Measurements from ENCODE around the gene NOTCH1.
A peak's percentile ranks its signal among the peaks of the same experiment; 100 is the strongest.

Gene NOTCH1

DNA sequence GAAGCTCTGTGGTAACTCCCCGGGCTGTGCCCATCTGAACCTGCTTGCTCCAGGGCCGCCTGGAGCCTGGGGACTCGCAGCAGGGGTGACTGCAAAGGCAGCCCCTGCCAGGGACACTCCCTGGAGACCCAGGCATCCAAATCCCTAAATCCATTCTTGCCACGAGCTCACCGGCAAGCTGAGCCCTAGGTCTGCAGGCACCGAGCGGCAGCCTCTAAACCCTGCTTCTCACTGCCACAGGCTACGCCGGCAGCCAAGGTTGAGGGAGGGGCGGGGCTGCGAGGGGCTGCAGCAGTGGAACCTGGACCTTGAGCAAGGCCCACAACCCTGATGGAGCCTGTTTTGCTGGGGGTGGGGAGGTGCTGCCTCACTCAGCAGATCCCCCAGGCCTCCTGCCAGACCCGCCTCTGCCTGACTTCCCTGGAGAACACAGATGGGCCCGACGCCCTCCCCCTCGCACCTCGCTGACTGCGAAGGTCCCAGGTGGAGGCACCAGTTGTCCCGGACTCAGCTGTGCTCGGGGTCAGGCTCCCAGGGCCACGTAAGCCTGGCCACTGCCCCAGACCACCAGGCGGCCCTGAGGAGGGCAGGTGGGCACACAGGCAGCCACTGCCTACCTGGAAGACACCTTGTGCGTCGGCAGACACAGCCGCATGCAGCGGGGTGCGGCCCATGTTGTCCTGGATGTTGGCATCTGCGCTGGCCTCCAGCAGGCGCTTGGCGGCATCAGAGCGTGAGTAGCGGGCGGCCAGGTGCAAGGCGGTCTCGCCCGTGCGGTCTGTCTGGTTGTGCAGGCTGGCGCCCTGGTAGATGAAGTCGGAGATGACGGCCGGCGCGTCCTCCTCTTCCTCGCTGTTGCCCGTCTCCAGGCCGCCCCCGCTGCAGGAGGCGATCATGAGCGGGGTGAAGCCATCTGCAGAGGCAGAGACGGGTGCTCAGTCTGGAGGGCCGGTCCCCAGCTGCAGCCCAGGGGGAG, 45.6 kb downstream of the NOTCH1 start:
- no peak for DNase-seq

DNA sequence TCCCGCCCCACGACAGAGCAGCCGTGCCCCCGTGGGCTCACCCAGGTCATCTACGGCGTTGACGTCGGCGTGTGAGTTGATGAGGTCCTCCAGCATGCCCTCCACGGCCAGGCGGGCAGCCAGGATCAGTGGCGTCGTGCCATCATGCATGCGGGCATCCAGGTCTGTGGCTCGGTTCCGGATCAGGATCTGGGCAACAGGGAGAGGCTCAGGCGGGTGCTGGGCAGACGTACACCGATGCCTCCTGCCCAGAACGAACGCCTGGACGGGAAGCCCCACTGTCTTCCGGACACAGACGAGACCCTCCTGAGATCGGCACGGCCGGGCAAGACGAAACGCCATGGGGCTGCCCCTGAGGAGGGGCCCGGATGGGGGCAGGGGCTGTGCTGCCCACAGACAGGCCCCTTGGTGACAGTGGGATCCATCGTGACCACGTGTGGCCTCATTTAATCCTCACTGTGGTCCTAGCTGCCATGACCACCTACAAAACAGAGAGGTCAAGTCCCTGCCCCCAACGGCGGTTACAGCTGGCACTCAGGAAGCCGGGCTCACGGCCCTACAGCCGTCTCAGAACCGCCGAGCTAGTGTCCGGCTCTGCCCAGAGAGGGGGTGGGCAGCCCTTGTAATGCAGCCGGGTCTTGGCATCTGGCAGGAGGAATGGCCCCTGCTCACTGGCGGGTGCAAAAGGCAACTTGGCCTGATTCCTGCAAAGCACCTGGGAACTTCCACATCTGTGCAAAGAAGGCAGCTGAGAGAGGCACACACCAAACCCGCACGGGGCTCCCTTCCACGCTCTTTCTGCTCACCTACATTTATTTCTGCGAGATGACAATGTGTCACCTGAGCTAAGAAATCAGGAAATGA, 46.5 kb downstream of the NOTCH1 start:
- no peak for DNase-seq

DNA sequence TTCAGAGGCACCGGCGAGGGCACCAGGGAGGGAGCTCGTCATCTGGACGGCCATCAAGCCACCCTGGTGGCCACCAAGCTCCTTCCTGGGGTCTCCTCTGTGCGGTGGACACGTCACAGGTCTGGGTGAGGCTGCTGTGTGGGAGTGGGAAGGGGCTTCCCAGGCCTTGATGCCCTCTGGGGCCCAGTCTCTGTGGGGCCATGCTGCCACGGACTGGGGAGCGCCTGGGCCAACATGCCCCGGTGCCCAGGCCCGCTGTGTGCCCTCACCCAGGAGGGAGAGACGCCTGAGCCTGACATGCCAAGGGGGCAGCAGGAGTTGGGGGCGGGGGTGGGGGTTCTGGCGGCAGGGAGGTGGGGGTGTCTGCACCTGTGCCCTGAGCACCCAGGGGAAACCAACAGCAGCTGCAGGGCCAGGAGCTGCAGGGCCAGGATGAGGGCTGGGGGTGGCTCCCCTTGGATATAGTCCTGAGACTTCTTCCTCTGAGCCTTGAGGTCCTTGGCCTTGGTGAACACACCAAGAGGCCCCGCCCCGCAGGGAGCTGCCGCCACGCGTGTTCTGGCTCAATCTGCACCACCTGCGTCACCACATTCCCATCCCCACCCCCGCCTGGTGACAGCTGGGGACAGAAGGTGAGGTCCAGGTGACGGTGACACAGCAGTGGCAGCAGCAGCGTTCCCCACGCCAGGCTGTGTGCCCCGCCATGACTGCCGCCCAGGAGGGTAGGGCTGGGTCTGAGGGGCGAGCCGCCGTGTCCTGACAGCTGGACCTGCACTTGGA, 47.7 kb downstream of the NOTCH1 start:
- no peak for DNase-seq

DNA sequence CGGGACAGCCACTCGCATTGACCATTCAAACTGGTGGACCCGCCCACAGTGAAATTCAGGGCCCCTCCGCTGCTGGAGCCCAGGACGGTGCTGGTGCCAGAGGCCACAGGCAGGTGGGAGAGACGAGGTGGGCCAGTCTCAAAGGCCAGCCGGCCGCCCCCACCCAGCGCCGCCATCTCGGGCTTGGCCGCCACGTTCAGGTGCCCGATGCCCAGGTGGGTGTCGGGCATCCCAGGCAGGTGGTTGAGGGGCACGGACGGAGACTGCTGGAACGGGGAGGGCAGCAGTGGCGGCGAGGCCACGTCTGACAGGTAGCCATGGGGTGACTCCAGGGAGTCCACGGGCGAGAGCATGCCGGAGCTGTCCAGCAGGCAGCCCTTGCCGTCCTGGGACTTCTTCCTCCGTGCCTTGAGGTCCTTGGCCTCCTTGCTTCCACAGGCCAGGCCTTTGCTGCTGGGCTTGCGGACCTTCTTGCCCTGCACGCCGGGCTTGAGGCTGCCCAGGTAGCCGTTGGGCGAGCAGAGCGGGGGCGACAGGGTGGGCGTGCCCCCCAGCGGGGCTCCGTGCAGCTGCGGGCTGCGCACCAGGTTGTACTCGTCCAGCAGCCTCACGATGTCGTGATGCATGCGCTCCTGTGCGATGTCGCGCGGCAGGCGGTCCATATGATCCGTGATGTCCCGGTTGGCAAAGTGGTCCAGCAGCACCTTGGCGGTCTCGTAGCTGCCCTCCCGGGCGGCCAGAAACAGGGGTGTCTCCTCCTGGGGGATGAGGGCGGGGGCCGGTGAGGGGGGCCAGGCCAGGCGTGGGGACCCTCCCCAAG, 48.8 kb downstream of the NOTCH1 start:
- DNase-seq = no peak

DNA sequence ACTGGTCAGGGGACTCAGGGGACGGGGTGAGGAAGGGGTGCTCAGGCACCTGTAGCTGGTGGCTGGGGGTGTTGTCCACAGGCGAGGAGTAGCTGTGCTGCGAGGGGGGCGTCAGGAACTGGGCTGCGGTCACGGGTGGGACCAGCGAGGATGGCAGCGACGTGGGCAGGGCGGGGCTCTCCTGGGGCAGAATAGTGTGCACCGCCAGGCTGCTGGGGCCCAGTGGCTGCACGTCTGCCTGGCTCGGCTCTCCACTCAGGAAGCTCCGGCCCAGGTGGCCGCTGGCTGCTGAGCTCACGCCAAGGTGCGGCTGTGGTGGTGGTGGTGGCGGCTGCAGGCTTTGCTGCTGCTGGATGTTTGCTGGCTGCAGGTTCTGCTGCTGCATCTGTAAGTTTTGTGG, 49.7 kb downstream of the NOTCH1 start:
- no peak for DNase-seq

DNA sequence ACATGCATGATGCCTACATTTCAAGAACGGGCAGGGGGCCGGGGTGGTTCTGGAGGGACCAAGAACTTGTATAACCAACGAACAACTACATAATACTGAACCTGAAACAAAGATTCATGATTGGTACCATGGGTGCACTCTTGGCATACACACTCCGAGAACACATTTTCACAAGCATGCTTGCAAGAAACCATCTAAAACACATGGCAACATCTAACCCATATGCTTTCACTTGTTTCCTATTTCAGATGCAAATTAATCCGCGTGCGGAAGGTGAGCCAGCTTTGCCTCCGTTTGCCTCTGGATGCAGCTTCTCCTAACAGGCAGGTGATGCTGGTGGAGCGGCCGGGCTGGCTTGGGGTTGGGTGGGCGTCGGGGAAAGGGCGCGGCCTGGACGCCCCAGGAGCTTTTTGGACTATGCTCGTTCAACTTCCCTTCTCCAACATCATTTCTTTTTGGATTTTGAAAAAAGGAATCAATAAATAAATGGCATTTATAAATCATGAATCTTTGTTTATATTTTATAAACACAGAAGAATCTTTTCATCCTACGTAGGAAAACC, 50.5 kb downstream of the NOTCH1 start:
- DNase-seq = no peak

DNA sequence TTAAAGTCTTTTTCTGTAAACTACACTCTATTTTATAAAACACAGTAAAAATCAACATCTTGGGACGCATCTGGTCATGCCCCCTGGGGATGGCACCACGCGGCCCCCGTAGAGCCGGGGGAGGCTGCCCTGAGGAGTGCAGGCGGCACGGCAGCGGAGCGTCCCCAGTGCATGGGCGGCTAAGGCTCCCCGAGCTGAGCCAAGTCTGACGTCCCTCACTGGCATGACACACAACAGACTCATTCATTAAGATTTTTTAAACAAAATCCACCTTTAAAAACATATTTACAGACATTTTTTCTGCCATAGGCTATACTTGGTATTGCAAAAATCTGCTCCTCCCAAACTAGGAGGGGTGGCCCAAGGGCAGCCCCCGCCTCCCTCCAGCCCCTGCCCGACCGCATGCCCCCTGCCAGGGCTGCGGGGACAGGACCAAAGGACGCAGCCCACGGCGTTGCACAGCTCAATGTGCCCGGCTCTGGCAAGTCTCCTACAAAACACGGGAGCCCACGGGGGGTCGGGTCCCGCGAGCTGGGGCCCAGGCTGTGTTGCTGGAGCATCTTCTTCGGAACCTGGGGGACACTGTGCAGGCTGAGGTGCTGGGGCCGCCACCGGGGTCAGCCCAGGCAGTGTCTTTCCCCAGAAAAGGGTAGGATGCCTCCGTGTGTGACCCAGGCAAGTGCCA, 51.2 kb downstream of the NOTCH1 start:
- DNase-seq = no peak

DNA sequence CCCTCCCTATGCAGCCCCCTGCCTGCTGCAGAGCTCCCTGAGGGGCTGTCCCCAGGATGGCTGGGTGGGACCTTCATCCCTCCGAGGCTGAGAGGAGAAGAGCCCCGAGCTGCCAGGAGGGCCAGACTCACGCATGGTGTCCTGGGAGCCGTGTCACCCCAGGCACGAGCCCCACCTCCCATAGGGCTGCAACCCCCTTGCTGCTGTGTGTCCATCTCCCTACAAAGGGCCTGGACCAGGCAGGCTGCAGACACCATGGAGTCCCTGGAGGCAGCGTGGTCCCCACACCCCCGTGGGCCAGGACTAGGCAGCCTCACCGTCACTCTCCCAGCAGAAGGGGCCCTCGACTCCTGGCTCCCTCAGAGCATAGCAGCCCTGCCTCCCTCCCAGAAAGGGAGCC, 51.8 kb downstream of the NOTCH1 start:
- no peak for DNase-seq

DNA sequence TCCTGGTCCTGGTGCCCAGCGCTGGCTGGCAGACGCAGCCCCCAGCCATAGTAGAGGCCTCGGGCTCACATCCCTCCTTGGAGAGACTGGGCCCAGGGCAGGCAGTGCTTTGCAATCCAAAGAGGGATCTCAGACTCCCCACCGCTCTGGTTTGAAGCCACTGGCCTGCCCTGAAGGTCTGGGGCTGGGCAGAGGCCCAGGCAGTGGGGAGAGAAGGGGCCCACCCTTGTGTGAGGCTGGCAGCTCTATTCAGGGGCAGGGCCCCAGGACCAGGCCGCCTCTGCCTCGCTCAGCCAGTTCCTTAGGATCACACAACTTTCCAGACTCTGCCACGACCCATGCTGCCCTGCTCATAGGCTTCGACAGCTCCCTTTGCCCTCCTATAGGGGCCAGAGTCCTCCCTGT, 52.3 kb downstream of the NOTCH1 start:
- no peak for DNase-seq

DNA sequence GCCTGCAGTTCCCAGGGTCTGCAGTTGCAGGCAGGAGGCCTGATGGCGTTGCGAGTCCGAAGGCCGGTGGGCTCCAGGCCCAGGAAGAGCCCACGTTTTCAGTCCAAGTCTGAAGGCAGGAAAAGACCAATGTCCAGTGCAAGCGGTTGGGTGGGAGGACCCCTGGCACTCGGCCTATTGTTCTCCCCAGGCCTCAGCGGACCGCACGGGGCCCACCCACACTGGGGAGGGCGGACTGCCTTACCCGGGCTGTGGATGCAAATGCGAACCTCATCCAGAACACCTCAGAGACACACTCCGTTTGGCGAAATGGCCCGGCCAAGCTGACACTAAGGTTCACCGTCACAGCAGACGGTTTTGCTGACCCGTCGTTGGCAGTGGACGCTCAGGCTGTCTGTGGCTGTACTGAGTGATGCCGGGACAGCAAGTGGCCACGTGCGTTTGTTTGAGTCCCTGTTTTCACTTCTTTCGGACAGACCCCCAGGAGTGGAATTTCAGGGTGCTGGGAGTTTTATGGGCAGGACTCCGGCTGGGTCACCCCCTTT, 52.8 kb downstream of the NOTCH1 start:
- DNase-seq = no peak

DNA sequence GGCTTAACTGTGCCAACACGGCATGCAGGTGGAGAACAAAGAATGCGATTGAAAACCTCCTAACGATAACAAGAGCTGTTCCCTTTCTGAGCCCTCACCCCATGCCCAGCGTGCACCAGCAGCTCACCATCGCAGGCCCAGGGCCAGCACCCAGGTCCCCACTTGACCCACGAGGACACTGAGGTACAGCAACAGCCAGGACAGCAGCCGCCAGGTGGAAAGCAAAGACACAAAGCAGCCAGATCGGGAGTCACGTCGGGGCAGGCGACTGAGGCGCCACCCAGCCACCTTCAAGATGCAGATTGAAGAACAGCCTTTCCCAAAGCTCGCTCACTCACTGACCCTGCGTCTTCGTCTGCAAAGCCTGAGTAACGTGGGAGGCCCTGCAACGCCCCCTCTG, 56.1 kb downstream of the NOTCH1 start:
- no peak for DNase-seq

DNA sequence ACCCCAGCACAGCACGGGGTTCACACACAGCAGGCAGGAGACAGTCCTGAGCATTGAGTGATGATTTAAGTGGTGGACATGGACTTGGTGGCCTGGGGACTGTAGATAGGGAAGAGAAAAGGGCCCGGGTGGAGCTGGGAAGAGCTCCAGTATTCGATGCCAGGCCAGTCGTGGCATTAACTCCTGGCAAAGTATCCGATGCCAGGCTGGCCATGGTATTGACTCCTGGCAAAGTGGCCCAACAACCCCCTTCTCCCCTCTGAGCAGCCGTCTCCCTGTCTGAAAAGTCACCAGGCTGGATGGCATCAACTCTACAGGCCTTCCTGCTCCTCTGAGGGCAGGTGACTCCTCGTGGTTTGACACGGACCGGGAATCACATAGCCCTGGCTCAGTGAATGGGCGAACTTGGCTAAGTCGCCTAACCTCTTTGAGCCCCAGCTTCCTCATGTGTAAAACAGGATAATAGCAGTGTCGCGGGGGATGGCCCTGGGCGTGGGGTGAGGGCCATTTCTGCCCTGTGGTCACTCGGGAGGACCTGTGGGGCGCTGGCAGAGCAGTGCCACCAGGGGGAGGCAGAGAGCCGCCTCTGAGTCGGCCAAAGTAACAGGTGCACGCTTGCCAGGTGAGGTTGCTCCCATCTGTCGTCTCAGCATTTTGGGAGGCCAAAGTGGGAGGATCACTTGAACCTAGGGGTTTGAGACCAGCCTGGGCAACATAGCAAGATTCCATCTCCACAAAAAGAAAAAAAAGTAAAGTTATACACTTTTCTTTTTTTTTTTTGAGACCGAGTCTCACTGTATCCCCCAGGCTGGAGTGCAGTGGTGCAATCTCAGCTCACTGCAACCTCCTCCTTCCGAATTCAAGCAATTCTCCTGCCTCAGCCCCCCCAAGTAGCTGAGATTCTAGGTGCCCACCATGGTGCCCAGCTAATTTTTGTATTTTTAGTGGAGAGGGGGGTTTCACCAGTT, 57.3 kb downstream of the NOTCH1 start:
- peak; percentile 79 for DNase-seq

DNA sequence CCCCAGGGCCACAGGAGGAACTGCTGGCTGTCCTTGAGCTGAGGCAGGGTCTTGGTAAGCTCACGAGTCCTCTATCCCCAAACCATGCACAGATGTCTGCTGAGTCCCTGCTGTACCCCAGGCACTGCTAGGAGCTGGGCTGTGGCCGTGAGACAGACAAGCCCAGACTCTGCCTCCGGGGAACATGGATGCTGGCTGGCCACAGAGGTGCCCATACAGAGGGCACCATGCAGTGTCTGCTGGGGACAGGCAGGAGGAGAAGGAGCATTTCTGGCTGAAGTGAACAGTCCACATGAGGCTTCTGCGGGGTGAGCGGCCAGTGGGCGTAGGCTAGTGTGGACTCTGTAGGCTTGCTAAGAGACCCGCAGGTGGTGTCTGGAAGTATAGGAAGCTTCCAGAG, 58.2 kb downstream of the NOTCH1 start:
- no peak for DNase-seq

DNA sequence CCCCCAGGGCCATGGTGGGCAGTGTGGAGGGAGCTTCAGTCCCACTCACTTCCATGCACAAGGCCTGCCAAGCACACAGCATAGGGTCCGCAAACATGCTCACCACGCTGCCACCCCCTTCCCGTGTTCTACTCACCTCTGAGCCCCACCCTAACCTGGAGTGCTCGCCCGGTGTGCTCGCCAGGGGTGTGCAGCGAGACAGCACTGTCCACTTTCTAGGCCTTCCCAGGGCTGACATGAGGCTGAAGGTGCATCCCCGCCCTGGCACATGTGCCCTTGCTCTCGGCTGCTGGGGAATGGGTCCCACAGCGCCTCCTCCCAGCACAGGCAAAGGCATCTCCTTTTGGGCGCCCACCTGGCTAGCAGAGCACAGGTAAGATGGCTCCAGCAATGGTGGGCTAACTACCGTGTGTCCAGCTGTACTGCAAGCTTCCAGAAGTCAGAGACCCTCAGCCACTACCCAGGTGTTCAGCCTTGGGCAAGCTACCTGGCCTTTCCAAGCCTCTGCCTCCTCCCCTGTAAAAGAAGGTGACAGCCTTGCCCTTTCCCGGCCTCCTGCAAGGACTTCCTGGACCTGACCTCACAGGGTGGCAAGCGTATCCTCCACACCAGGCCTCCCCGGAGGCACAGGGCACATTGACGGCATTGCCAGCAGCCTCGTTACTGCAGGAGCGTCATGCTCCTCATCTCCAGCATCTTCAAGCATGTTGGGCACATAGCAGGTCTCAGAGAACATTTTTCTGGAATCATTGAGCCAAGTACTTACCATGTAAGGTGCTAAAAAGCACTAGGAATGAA, 58.8 kb downstream of the NOTCH1 start:
- DNase-seq = no peak

DNA sequence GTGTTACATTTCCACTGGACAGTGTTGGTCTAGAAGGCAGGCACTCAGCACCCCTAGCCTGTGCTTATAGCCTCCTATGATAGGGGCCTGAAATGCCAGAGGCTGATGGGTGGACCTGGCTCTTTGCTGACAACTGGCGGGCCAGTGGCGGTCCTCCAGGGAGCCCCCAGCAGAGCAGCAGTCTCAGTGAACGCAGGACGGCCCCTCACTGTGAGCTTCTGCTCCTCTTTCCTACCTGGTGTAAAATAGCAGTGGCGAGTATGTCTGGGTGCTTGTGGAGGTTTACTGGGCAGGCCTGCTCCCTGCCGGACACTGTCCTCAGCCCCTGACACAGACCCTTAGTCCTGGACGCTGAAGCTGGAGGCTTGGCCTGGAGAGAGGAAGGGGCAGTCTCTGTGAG, 59.7 kb downstream of the NOTCH1 start:
- no peak for DNase-seq

DNA sequence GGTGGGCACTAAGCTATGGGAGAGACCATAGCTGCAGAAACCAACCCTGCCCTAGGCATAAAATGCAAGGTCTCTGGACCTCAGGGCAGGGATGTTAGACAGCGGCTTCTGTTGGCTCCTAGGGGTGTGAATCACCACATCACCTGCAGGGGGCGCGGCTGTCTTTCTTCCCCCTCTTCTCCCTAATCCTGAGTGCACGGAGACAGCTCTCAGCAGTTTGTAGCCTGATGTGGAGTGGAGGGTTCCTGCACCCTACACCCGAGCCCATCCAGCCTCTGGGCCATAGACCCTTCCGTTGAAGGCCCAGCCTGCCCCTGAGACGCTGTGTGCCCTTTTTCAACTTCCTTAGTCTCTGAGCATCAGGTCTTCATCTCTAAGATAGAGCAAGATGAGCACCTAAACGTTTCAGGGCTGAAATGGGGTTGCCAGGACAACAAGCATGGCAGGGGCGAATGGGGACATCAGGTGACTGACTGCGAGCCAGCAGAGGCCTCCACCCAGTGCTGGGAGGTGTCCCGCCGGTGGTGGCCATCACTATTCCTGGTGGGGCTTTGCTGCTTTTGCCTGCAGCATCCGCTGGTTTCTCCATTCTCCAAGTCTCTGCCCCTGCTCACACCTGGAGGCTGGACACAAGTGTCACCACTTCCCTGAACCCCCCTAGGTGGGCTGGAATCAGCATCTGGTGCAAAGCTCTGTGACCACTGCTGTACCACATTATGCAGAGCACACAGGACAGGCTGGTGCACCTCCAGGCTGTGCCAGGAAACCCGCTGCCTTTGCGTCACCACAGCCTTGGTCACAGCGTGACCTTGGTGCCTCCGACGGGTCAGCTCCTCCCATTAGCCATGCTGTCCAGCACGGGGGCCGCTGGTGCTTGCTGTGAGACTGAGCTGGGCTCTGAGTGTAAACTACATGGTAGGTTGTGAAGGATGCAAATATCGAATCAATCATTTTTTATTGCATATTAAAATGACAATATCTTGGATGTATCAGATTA, 60.5 kb downstream of the NOTCH1 start:
- DNase-seq = peak; percentile 84
